Colonic mucosa (tissue), 4 donors: ENCODE results near the gene CAMK1. TPM values are rescaled to one million over a fixed set of nuclear protein-coding genes. Genes with fewer than 3 reads are reported as not detected.

Experiments used
- DNase-seq: peaks from one replicate; pipeline ENCODE4 v3.0.0-alpha.2; 2020
- H3K27ac ChIP-seq: fragments of 200-600 bp; one replicate; pipeline ENCODE4 v1.8.0; 2021
- H3K27me3 ChIP-seq: fragments of 200-600 bp; one replicate; pipeline ENCODE4 v1.8.0; 2021
- H3K36me3 ChIP-seq: fragments of 200-600 bp; one replicate; pipeline ENCODE4 v1.8.0; 2021
- H3K4me1 ChIP-seq: fragments of 200-600 bp; one replicate; pipeline ENCODE4 v1.8.0; 2021; ENCODE audit warnings: mild to moderate bottlenecking
- H3K4me3 ChIP-seq: fragments of 200-600 bp; one replicate; pipeline ENCODE4 v1.8.0; 2021
- H3K9ac ChIP-seq, 2 donors: one replicate each; pipeline ENCODE4 v1.7.0; 2013; ENCODE audit warnings: control low read depth in 2 of 2, low read depth in 2 of 2, low read length in 2 of 2
- H3K9me3 ChIP-seq: fragments of 200-600 bp; one replicate; pipeline ENCODE4 v1.8.0; 2021
- intact Hi-C: fragments of 100-400 bp; cut with DNase I; formaldehyde crosslinking; loops from one replicate; pipeline ENCODE4 v1.14.1; 2022
- total RNA-seq, 2 donors: library from RNA; stranded (reverse); fragmentation: NEBNext Ultra II Directional in 1 of 2; extraction: Animal tissue kit (Norgen Biotek cat#: 25700) in 1 of 2; gene quantifications; one replicate each; pipeline ENCODE4 v1.2.1, GENCODE V29; 2021
- TF ChIP-seq, protein P1 (sequence below): fragments of 200-600 bp; IDR thresholded peaks from one replicate; pipeline ENCODE4 v1.8.0; 2022; ENCODE audit warnings: antibody characterized with exemption, mild to moderate bottlenecking
- donor health status: healthy.
- donor health status: DM: no; HTN: no; CAD: no.
- donor health status: DM: no; HTN: no; CAD: no.

The CAMK1 gene
- total RNA-seq, 2 donors from 2014 or later: 7.8 to 16.5 TPM

DNA sequence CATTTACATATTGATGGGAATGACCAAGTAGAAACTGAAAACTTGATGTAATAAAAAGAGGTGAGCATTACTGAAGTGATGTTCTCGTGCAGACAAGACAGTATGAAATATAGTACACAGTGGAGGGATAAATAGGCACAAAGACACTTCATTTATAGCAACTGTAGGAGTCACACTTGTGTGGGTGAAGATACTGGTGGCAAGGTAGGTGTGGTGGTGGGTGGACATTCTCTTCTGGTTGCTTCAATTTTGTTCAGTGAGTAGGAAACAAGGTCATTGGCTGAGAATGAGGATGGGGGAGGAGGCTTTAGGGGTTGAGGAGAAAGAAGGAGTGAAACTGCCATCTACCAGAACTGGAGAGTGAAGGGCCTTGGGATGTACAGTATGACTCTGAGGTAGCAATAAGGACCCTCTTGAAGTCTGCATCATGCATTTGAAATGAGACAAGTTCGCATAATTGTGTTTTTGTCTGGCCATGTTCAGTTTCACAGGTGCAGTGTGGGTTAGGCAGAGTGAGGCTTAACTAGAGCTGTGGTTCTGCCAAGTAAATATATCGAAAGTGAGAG is 59.5 kb downstream of the CAMK1 start:
- Histone ChIP-seq H3K9me3 (no peaks in the 10 kb centered on the region), H3K4me1 (no peaks in the 10 kb centered on the region), H3K4me3 (no peak overlapping the region), H3K27me3 (no peaks in the 10 kb centered on the region), H3K9ac (no peak overlapping the region), H3K36me3 (no peaks in the 10 kb centered on the region), H3K27ac (no peak overlapping the region)
- TF ChIP-seq, protein P1, sequence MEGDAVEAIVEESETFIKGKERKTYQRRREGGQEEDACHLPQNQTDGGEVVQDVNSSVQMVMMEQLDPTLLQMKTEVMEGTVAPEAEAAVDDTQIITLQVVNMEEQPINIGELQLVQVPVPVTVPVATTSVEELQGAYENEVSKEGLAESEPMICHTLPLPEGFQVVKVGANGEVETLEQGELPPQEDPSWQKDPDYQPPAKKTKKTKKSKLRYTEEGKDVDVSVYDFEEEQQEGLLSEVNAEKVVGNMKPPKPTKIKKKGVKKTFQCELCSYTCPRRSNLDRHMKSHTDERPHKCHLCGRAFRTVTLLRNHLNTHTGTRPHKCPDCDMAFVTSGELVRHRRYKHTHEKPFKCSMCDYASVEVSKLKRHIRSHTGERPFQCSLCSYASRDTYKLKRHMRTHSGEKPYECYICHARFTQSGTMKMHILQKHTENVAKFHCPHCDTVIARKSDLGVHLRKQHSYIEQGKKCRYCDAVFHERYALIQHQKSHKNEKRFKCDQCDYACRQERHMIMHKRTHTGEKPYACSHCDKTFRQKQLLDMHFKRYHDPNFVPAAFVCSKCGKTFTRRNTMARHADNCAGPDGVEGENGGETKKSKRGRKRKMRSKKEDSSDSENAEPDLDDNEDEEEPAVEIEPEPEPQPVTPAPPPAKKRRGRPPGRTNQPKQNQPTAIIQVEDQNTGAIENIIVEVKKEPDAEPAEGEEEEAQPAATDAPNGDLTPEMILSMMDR: no peak
- DNase-seq: no peak
- intact Hi-C loops: no loop called here

Other genes with a start within 250 kb of the CAMK1 start
- 1 to 10 TPM in 1 of 2 donors, under 1 TPM in 1; 0.05 to 1.2 TPM for gene LHFPL4, start 216.1 kb downstream of the CAMK1 start, total RNA-seq
- gene MTMR14, start 120.4 kb downstream of the CAMK1 start, total RNA-seq: 10 to 100 TPM; 35.9 to 36.3 TPM
- gene CPNE9, start 66.1 kb downstream of the CAMK1 start, total RNA-seq: not detected
- gene BRPF1, start 38.2 kb downstream of the CAMK1 start, total RNA-seq: 10 to 100 TPM; 13.6 to 18.7 TPM
- gene OGG1, start 20.0 kb downstream of the CAMK1 start, total RNA-seq: 10 to 100 TPM; 19.1 to 24.9 TPM
- gene TADA3, start 22.5 kb upstream of the CAMK1 start, total RNA-seq: 10 to 100 TPM; 60.1 to 66.4 TPM
- gene ARPC4, start 23.1 kb upstream of the CAMK1 start, total RNA-seq: 100 to 1,000 TPM; 221 to 228 TPM
- 10 to 100 TPM; 25.0 to 28.7 TPM for gene TTLL3, start 40.3 kb upstream of the CAMK1 start, total RNA-seq
- 10 to 100 TPM; 24.8 to 42.9 TPM for gene RPUSD3, start 74.1 kb upstream of the CAMK1 start, total RNA-seq
- gene CIDEC, start 110.3 kb upstream of the CAMK1 start, total RNA-seq: 1 to 10 TPM; 4.5 to 8.9 TPM
- gene JAGN1, start 120.7 kb upstream of the CAMK1 start, total RNA-seq: 10 to 100 TPM; 43.7 to 51.2 TPM
- gene IL17RE, start 132.9 kb upstream of the CAMK1 start, total RNA-seq: 10 to 100 TPM; 66.4 to 71.4 TPM
- gene IL17RC, start 147.2 kb upstream of the CAMK1 start, total RNA-seq: 10 to 100 TPM; 21.2 to 26.8 TPM
- 10 to 100 TPM; 23.3 to 40.4 TPM for gene CRELD1, start 163.9 kb upstream of the CAMK1 start, total RNA-seq
- gene PRRT3, start 182.5 kb upstream of the CAMK1 start, total RNA-seq: 1 to 10 TPM in 1 of 2 donors, under 1 TPM in 1; 0.96 to 1.1 TPM
- gene EMC3, start 216.9 kb upstream of the CAMK1 start, total RNA-seq: 10 to 100 TPM; 80.2 to 85.9 TPM